ENCODE measurements around the gene DMPK.
"Not testable (repeated sequence)": the region's sequence is repeated elsewhere in the genome, so short reads cannot be mapped to it uniquely, and the experiment has no call there.

The DMPK gene

DNA sequence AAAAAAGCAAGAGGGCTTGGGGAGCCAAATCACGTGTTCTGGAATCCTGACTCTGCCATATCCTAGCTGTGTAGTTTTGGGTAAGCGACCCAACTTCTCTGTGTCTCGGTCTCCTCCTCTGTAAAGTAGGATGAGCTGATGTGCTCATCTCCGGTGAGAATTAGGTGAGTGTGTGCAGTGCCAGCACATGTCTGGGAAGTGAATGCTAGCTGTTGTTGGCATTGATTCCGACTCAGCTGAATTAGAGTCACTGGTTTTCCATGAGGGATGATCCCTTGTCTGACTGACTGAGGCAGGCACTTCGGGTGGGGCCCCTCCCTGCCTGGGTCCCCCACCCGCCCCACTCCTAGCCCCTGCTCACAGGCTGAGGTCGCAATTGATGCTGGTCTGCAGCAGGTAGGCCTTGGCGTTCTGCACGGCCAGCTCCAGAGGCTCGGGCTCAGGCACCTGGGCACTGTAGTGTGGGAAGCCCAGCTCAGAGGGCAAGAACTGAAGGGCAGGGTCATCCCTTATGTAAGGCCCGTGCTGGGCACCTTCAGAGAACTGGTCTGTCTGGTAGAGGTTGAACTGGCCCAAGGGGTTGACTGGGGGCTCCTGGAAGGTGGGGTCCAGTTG, 32.0 kb upstream of the DMPK start:
- DNase-seq: no peak

DNA sequence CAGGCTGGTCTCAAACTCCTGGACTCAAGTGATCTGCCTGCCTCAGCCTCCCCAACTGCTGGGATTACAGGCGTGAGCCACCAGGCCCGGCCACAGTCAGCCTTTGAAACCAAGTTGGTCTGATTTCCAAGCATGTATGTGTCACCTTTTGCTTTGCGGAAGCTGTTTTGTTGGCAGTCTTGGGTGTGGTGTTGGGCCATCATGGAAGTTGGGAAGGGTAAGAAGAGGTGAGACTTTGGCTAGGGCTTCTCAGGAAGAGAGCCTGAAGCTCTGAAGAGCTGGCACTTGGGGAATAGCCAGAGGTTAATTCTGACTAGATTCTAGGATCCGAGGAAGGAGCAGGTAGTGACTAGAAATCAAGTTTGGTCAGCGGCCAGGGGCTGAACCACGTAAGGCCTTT, 30.0 kb upstream of the DMPK start:
- DNase-seq: no peak

DNA sequence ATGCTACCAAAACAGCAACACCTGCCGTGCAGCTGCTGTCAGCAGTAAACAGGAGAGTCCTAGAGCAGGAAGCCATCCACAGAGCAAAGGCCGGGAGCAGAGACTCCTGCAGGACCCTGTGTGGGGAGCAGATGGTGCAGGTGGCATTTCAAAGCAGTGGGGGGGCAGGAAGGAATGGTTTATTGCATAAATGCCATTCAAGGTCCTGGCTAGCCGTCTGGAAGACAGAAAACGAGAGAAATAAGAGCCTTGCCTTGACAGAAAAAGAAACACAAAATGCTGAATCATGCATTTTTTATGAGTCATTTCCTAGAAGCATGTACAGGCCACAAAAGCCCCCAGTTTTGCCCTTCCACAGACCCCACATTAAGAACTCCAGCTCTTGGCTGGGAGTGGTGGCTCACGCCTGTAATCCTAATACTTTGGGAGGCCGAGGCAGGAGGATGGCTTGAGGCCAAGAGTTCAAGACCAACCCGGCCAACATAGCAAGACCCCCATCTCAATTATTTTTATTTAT, 27.4 kb upstream of the DMPK start:
- no peak for DNase-seq

DNA sequence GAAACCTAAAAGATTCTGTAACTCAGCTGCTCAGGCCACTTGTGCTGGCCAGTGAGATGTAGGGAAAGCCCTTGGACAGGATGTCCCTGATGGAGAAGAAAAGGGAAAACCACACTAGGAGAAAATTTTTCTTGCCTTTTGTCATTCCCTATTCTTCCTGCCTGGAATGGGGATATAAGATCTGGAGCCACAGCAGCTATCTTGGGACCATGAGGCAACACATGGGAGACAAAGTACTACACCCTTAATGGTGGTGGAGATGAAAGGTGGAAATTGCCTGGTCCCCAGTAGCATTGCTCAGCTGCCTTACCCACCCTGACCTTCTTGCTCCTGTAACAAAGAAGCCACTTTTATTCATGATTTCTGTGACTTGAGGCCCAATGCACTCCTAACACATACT, 23.4 kb upstream of the DMPK start:
- DNase-seq: no peak

DNA sequence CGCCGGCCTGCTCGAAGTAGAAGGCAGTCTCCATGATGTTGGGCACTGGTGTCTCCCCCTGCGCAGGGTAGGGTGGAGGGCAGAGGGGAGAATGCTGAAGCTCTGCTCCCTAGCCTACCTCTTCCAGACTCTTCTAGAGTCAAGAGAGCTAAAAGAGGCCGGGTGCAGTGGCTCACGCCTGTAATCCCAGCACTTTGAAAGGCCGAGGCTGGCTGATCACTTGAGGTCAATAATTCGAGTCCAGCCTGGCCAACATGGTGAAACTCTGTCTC, 22.6 kb upstream of the DMPK start:
- DNase-seq: no peak

DNA sequence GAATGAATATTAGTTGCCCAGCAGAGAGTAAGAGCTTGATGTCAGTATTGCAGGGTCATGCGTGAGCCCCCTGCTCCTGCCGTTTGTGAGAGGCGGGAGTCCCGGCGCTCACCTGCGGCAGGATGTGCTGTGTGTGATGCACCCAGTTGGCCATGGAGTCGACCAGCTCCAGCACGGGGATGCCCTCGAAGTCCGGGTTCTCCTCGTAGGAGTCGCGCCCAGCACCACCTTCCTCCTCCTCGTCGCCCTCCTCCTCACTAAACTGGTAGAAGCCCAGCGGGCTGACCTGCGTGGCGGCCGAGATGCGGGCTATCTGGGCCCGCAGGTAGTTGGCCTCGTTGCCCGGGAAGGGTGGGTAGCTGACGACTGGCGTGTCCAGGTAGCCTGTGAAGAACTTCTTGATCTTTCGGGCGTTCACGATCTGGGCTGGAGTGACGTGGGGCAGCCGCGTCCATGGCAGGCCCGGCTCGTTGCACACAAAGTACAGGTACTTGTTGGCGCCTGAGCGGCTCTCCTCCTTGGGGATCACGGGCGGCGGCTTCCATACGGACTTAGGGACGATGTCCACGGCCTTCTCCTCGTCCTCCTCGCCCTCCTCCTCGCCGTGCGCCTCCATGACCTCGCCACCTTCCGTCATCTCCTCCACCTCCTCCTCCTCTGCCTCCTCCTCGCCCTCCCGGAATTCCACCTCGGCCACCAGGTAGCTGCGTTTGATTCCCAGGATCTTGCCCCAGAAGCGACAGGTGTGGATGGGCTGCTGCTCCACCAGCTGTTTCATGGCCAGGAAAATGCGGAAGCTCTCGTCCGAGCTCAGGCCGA, 22.1 kb upstream of the DMPK start:
- DNase-seq: no peak

DNA sequence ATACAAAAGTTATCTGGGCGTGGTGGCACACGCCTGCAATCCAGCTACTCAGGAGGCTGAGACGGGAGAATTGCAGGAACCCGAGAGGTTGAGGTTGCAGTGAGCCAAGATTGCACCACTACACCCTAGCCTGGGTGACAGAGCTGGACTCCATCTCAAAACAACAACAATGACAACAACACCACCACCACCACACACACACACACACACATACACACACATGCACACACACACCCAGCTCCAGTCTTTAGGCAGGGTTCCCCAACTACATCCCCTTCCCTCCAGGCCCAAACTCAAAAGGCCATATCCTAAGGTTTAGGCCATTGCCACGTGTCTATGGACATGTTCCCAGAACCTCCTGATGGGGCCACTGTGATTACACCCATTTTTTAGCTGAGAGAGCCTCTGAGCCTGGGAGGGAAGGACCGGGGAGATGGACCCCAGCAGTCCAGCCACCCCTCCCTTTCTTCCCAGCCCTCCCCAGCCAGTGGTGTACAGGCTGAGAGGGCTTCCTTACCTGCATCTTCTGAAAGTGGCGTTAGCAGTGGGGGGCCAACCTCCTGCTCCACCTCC, 19.4 kb upstream of the DMPK start:
- no peak for DNase-seq

DNA sequence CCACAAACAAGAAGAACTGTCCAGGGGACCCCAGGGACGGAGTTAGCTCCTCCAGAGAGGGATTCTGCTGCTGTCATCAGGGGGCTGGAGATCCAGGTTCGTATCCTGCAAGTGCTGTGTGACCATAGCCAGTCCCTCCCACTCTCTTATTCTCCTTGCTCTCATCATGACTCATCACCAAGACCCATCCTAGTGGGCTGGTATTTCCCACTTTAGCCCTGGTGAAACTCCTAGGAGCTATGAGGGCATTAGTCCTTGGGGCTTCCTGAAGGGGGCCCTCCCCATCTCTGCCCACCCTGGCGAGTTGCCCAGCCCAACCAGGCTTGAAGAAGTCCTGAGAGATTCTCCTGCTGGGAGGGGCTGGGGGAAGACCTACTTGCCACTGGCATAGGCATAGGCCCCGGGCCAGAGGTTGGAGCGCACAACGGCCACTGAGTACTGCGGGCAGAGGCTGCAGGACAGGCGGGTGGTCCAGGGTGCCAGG, 17.8 kb upstream of the DMPK start:
- no peak for DNase-seq

DNA sequence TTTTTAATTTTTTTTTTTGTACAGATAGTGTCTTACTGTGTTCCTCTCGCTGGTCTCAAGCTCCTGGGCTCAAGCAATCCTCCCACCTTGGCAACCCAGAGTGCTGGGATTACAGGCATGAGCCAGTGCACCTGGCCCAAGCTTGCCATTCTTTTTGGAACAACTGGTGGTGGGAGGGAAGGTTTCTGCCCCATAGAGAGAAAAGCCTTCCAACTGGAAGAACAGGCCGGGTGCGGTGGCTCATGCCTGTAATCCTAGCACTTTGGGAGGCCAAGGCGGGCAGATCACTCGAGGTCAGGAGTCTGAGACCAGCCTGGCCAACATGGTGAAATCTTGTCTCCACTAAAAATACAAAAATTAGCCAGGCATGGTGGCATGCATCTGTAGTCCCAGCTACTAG, 17.3 kb upstream of the DMPK start:
- DNase-seq: not testable (repeated sequence)

DNA sequence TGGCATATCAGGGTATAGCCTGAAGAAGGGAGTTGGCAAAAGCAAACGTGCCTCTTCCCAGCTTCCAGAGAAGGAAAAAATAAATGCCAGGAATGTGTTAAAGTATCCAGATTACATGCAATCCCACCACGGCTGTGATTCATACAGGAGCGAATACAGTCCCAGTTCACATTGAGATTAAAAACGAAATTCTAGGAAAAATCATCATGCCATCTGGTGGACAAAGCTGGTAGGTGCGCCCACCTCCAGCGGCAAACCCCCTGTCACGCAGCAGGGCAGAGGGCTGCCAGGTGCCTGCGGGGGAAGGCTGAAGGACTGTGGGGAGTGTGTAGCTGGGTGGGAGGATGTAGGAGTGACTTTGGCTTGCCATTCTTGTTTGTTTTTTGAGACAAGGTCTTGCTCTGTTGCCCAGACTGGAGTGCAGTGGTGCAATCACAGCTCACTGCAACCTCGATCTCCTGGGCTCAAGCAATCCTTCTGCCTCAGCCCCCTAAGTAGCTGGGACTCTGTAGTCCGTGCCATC, 16.8 kb upstream of the DMPK start:
- peak; percentile 74 for DNase-seq

DNA sequence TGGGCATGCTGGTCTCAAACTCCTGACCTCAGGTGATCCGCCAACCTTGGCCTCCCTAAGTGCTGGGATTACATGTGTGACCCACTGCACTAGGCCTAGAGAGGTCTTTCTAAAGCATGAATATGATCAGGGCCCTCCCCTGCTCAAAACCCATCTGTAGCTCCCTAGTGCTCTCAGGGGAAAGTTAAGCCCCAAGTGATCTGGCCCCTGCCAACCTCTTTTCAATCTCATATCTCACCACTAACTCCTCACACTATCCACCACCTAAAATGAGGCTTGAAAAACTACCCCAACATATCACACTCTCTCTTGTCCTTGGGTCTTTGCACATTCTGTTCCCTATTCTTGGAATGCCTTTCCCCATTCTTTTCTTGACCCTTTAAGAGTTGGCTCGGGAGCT, 12.3 kb upstream of the DMPK start:
- DNase-seq: no peak

DNA sequence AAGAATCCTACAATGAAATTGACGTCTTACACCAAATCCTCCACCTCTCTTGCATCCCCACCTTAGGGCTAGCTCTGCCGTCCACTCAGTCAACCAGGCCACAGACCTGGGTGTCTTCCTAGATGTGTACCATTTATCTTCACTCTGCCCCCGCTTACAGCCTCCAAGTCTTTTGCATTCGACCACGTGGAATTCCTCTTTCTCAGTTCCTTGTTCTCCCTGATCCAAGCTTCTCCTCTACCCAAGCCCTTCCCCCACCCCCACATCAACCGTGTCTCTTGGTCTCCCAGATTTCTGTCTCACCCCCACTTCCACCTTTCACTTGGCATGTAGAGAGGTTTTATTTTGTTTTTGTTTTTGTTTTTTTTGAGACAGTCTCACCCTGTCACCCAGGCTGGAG, 11.6 kb upstream of the DMPK start:
- no peak for DNase-seq

DNA sequence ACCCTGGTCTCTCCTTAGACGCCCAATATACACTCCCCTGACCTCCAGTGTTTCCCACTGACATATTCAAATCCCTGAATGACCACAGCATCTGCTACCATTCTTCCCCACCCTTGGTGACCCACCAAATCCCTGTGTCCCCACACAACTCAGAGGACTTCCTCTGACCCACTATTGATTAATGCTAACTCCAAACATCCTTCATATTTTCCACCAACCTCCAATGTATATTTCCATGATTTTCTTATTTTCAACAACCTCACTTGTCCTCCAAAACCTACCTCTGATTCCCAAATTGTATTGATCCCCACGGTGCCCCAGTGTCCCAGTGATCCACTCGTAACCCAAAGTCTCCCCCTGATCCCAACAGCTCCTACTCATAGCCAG, 10.9 kb upstream of the DMPK start:
- no peak for DNase-seq

DNA sequence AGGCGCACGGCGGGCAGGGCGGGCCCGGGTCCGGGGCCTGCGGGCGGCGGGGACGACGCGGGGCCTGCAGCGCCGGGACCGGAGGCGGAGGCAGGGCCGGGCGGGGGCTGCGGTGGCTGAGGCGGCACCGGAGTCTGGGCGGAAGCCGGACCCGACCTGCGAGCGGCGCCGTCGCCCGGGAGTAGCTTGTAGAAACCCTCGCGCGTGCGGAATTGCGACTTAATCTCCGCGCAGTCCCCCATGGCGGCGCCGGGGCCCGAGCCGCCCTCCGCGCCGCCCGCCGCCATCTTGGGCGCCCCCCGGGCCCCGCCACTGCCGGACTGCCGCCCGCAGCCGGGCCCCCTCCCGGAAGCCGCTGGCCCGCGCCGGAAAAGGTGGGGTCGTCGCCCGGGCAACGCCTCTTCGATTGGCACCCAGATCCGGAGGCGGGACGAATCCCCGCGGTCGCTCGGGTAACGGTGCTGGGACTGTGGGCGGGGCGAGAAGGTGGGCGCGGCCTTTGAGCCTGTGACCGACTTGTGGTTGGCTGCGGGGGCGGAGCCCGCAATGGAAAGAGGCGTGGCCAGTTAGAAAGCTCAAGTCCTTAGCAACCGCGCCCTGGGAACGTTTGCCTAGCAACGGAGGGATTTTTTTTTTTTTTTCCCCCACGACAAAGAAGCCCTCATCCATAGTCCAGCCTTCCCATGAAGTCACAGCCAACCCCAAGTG, 10.3 kb upstream of the DMPK start, which contains the start of gene DMWD:
Gene DMWD (minus strand): TSS at position 376 of the 708 bp plus-strand sequence. CDS start 89 bp downstream, at position 287.
- peak; percentile 99 for DNase-seq

DNA sequence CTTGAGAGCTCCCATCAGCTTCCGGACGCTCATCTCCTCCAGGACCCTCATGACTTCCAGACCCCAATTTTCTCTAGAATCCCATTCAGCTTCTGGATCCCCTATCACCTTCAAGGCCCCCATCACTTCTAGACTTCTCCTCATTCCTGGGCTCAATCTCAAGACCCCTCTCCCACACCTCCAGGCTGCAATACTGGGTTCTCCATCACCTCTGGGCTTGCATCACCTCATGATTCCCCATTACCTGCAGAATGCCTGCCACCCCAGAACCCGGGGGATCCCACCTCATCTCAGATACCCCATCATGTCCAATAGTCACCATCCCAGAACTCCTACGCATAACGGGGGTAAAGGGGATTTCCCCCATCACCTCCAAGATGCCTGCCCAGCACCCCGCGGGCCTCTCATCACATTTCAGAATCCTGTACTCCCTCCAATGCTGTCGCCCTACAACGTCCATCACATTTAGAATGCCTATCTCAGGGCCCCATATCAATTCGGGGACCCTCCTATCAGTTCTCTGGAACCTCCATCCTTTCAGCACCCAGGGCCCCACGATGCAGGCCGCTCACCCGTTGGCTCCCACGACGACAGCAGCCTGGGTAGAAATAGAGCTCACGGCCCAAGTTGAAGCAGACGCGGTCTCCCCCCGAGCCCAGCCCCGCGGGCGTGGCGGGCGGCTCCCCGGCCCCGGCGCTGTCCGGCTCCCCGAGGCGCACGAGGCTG, 9.6 kb upstream of the DMPK start:
- no peak for DNase-seq

DNA sequence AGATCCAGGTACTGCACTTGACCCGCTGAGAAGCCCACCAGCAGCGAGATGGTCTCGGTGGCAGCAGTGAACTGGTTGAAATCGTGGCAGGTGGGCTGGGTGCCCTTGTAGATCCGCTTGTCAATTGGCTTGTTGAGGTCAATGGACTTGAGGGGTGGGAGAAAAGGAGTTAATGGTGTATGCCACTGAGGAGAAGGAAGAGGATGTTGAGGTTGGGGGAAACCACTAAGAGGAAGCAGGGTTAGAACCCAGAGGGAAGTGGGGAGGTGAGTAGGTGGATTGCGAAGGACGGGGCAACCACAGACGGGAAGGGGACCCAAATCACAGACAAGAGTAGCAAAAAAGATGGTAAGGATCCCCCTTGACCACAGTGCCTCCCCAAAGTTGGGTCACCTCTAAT, 8.7 kb upstream of the DMPK start:
- no peak for DNase-seq

DNA sequence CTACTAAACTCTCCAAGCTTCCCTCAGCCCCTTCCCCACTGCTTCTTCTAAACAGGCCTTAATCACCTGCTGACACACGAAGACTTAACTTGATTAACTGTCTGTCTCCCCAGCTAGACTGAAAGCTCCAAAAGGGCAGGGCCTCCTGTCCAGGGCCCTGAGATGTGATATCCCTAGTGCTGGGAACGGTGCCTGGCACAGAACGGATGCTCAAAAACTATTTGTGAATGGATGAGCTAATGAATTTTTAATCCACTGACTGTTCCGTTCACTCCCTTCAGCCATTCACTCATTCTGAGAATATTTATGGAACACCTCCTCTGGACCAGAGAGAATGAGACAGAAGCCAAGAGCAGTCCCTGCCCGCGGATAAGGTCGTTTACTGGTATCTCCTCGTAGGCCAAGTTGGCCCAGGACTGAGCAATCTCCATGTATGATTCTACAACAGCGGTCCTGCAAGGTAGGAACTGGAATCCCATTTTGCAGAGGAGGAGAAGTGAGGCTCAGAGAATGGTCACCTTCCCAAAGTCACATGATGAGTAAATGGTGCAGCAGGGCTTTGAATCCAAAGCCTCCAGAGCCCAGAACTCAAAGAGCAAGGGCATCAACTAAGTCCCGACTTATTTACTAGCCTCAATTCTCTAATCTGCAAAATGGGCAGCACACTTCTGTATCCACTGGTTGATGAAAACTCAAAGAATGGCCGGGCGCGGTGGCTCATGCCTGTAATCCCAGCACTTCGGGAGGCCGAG, 6.9 kb upstream of the DMPK start:
- DNase-seq: no peak

DNA sequence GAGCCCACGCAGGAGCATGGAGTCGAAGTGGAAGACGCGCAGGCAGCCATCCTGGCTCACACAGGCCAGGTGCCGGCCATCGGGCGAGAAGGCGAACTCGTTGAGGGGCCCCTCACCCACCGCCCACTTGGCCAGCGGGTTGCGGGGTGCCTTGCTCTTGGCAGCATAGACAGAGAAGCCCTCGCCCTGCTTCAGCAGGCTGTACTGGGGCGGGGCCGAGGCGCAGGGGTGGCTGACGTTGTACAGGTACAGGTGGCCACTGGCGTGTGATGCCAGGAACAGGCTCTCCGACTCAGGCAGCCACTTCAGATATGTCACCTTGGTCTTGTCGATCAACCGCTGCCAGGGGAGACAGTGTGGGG, 4.2 kb upstream of the DMPK start:
- DNase-seq: no peak

DNA sequence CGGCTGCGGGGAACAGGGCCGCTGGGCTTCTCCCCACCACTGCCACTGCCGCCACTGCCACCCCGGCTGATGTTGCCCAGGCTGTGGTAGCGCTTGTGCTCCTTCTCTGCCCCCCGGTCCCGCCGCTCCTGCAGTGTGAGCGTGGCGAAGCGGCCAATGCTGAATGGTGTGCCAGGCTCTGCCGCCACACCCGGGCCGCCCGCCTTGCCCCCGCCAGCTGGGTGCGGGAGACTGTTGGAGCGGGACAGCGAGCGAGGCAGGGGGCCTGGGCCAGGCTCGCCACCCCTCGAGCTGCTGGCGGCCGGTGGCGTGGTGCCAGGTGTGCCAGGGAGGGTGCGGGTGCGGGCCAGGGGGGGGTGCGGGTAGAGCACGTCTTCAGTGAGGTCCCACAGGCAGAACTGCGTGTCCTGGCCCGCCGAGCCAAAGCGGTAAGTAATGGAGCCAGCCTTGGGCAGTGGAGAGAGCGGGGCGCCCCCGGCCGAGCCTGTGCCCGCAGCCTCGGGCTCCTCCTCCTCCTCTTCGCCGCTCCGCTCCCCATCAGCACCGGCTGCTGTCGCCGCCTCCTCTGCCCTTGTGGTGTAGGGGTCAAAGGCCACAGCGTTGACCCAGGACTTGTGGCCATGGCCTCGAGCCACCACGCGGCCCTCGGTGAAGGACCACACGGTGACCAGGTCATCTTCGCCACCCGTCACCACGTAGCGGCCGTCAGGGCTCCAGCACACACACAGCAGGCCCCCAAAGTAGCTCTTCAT, 3.7 kb upstream of the DMPK start:
- no peak for DNase-seq

DNA sequence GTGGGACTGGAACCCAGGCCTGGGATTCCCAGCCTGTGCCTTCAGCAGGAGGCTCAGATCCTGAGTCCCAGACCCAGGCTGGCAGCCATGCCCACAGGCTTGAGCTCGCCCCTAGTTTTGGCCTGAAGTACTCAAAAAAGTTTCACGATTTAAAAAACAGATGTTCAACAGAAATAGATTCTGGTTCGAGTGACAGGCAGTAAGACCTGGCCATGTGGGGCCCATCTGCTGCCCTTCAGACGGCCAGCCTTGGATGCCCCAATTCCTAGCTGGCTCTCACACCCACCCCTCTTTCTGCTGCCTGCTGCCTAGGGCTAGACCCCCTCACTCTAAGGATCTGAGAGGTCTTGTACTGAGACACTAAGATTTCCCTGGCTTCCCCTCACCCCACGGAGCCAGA, 2.8 kb upstream of the DMPK start:
- DNase-seq: no peak

DNA sequence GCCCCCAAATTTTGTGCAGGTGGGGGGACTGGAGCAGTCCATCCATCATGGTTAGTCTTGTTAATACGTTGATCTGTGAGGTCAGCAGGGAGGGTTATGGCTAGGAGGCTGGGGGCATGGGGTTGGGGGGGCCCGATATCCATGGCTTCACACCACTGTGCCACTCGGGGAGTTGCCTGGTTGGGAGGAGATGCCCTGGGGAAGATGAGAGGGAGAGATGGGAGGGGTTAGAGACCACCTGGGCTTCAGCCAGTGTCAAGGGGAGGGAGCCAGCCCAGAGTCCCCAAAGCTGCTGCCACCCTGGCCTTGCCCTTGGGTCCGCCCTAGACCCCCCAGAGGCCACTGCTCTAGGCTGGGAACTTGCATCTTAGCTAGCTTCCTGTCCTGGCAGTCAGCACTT, 1.8 kb upstream of the DMPK start:
- no peak for DNase-seq

Measured in activated T-cell treated with anti-CD3 and anti-CD28 coated beads, Interleukin-2, amount 50 U/mL, for 1 hour (primary cell).